GM19193 (cell line): ENCODE data around the gene ASB4.

Experiments
- POLR2A ChIP-seq: IDR thresholded peaks from 4 replicates; pipeline ENCODE4 v1.6.1; 2011; ENCODE audit not compliant: insufficient read depth, insufficient read length; ENCODE audit errors: extremely low read depth

Gene ASB4

DNA sequence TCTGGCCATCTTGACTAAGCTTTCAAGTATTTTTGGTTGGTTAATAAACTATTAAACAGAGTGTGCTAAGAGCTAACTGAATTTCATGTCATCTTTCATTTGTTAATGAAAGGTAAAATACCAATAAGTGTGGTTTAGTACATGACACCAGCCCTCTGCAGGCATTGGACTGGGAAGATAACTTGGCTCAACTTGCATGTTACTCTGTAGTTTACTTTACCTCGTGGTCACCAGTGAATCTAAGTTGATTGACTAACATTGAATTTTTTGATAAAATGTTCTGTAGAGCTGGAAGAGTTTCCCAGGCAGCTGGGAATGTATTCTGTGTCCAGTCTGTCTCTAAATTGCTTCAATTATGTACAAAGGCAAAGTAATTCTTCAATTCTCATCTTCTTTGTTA lies 49.9 kb downstream of the ASB4 start:
- TF ChIP-seq POLR2A: no peak

DNA sequence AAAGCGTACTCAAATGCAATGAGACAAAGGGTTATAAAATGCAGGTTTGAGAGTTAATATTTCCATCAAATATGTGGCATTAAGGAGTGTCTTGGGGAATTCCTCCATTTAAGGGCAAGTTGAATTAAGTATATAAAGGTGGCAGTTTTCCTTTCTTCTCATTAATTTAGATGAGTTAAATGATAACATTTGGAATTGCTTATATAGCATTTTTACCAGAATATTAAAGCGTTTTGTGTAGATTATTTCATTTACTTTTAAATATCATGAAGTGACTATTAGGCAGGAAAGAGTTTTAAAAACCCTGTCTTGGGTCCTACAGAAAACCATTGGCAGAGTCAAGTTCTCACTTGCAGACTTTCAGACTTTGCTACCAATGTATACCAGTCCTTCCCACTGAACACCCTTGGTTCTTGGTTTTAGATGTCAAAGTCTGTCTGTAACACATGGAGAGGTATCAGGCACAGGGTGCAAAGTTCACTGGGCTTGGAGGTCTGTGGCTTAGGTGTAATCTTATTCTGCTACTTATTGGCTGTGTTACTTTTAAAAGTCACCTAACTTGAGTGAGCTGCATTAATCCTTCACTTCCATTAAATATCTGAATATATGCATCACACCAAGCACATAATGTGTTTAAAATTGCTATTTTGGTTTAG lies 51.0 kb downstream of the ASB4 start:
- TF ChIP-seq POLR2A: no peak

DNA sequence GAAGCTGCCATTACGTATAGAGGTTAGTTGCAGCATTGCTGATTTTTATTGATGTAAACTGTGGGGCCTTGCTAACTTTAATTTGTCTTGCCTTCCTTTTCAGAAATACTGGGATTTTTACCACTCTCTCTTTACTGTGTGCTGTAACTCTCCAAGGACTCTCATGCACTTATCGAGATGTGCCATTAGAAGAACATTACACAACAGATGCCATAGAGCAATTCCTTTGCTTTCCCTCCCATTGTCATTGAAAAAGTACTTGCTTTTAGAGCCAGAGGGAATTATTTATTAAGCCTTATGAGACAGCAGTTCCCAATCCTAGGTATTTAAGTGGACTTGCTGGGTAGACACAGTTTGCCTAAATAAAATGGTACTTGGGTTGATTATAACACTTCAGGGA lies 51.7 kb downstream of the ASB4 start:
- no peak for TF ChIP-seq POLR2A

DNA sequence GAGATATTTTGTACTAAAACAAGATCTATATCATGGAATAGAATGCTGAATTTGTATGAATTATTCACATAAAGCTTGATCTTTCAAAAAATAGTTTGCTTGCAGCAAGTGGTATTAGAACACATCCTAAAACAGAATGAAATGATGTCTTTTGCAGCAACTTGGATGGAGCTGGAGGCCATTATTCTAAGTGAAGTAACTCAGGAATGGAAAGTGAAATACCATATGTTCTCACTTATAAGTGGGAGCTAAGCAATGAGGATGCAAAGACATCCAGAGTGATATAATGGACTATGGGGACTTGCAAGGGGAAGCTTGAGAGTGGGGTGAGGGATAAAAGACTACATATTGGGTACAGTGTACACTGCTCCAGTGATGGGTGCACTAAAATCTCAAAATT lies 53.7 kb downstream of the ASB4 start:
- TF ChIP-seq POLR2A: no peak

DNA sequence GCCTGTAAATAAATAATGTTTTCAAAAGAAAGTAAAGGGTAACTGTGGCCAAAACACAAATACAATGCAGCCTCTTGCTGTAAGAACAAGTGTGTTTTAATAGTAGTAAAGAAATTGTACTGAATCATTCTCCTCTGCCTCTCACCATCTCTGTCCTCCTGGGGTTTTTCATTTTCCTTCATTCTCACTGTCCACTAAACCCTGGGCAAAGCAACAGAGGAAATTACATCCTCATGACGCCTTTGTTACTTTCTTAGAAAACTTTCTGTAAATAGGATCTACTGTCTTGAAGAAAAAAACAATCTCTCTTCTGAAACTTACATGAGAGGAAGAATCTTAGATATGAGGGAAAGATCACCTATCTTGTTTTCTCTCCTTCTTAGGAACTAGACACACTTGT lies 54.6 kb downstream of the ASB4 start:
- no peak for TF ChIP-seq POLR2A

DNA sequence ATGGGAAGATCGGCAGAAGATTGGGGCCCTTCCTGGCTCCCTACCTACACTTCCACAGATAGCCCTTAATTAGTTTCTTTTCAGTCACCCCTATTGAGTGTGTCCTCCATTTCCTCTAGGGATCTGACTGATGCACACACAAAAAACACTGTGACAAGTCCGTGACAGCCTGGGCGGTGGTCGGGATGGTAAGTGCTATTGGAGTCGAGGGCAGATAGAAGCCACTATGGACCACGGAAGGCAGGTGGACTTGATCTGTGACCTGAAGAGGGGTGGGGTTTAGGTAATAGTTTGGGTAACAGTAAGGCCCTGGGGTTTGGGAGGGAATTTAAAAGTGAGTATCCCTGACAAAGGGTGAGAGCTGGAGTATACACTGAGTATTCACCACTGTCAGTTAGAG lies 57.6 kb downstream of the ASB4 start:
- TF ChIP-seq POLR2A: no peak

DNA sequence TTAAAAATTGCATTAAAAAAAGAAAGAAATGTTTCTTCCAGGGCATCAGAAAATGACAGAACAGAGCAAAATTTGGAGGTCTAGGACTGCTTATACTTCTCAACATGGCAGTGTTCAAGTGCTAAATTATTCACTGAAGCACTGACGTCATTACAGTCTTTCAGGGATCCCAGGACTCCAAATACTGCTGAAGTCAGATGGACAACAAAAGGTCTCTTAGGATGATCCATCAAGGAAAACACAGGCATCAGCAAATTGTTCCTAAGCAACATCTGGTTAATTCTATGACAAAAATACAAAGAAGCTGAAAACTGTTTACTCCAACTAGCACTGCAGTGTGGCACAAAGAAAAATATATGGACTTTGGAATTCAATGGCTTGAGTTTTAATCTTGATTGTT lies 58.4 kb downstream of the ASB4 start:
- no peak for TF ChIP-seq POLR2A

DNA sequence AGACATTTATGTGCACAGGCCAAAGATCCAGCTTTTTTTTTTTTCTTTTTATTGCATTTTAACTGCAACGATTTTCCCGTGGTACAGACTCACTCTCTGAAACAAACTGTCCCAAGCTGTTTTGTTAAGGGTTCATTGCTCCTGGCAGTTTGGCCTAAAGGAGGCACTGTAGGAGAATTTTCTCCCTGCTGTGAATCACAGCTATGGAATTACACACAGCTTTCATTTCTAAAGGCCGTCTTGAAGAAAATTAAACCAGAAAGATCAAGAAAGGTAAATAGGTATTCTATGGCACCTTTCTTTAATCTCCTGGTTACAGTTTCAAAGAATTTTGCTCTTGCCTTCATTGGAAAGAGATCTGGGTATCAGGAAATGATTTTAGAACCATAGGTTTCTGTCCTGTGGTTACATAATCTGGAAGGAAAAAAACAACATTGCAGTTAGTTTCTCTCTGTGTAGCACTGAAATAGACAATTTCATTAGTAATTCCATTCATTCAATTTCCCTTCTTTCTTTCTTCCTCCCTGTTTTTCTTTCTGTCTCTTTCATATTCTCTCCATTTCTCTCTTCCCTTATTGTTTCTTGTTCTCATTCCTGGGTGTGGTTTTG lies 59.4 kb downstream of the ASB4 start:
- no peak for TF ChIP-seq POLR2A

DNA sequence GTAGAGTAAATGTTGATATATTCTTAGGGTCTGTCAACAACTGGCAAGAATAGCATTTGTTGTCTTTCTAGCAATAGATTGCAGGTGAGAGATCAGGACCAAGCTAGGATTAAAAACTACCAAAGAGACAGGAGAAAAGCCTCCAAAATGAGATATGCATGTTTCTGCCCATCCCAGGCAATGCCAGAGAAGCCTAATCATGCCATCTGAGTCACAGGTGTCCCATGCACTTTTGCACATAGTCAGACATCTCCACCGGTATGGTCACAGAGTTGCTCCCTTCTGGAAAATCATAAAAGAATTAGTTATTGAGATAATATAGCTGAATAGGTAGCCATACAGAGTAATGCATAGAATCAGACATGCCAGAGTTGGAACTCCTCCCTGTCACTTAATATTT lies 59.9 kb downstream of the ASB4 start:
- no peak for TF ChIP-seq POLR2A

DNA sequence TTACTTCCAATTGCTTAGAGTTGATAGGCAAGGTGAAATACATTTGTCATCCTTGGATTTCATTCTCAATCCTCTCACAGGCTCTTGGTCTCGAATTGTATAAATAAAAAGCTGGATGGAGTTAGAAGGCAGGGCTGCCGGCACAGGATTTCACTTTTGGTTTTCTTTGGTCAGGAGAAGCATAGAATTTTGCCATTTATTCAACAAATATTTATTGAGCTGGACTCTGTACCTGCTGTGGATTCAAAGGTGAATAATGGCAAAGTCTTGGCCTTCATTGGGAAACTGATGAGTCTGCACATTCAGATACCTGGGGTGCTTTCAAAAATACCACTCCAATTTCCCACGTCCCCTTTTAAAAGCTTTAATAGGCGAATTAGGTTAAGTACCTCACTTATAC lies 60.9 kb downstream of the ASB4 start:
- no peak for TF ChIP-seq POLR2A

DNA sequence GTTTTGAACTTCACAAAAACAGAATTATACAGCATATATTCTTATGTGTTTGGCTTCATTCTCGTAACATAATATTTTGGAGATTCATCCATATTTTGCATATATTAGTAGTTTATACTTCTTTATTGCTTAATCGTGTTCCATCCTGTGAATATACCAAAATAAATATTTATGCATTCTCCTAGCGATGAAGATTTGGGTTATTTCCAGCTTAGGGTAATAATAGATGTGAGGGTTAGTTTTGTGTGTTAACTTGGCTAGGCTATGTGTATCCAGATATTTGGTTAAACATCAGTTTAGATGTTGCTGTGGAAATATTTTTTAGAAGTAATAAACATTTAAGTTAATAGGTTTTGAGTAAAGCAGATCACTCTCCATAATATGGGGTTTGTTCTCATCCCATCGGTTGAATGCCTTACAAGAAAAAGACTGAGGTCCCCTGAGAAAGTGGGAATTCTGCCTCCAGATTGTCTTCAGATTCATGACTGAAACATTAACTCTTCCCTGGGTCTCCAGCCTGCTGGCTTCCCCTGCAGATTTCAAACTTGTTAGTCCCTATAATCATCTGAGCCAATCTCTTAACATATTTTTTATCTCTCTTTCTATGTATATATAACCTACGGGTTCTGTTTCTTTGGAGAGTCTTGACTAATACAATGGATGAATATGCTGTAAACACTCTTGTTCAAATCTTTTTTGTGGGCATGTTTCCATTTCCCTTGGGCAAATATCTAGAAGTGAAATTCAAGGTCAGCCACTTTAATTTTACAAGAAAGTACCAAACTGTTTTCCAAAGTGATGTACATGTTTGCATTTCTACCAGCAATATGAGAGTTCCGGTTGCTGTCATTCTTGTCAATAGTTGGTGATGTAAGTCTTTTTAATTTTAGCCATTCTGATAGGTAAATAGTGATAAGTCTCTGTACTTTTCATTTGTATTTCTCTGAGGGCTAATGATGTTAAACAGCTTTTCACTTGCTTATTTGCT lies 61.9 kb downstream of the ASB4 start:
- TF ChIP-seq POLR2A: no peak

DNA sequence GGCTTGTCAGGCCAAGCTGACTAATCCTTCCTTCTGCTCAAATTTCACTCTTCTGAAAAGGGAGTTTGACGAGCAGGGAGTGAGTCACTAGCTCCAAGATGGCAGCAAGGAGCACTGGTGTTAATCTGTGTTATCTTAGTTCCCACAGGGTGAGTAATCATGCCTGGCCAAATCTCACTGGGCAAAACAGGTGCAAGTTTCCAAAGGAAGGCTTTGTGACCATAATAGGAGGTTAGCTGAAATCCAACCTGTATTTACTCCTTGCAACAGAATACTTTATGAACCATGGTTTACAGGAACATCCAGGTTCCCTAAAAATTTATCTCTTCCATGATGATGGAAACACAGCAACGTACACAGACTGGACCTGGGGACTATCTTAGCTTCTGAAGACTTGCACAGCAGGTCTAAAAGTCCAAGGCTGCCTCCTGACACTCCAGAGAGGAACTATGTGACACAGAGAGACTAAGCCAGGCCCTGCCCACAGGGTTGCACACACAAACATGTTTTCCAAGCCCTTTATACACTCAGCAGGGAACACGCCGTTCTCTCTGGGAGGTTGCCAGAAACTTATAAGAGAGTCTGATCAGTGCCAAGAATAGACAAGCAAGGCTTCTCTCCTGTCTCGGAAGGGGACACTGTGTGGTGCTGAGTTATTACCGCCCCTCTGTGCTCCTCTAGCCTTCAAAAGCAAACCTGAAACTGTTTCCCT lies 64.2 kb downstream of the ASB4 start:
- TF ChIP-seq POLR2A: no peak

DNA sequence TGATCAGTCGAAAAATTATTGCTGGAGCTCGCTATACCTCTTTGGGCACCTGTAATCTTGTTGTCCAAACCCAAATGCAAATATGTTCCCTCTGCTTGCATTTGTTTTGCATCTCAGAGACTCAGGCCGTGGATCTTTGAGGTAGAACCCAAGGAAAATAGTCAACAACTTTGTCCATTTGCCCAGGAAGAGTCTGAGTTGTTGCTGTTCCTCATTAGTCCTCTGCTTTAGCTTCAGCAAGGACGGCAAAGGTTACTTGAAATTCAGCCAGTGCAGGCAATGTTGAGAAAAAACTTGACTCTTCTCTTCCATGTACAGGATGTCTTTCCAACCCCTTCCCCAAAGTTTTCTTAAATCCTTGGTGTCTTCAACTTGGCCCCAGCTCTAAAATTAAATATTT lies 64.8 kb downstream of the ASB4 start:
- TF ChIP-seq POLR2A: no peak

DNA sequence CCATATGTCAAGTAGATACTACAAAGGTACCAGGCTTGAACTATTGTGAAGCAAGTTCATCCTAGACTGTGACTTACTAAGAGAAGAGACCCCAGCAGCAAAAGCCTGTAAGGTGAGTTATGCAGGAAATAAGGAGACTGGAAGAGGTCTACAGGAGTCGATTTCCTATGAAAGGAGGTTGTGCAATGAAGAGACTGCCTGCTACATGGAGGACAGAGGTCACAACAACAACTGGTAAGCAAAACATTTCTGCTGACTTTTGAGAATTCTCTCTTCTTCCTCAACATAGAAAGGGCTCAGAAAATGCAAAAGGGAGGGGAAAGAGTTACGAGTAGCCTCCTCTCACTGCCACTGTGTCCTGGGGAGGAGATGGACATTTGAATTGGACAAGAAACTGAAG lies 68.2 kb downstream of the ASB4 start:
- TF ChIP-seq POLR2A: no peak

DNA sequence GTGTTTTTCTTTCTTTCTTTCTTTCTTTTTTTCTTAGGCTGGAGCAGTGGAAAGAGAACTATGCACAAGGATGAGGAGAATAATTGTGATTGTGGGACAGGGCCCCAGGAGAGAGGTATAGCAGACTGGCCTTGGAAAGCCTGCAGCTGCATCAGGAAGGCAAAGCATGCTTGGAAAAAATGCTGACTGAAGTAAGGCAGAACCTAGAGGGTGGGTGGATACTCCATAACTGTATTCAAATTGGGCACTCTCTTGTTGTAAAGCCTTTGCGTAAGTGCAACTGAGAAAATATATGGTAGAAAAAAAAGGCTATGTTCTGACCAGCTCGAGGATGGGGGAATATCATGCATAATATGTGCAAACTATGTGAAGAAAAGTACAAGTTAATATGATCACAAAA lies 71.0 kb downstream of the ASB4 start:
- TF ChIP-seq POLR2A: no peak
